Hematopoietic multipotent progenitor cell treated with erythropoietin and hydrocortisone succinate and interleukin-3 and kit ligand, for 17 days (in vitro differentiated cells): ENCODE results near the gene TNFRSF4.

ENCODE experiments used
- DNase-seq: peaks from one replicate; pipeline ENCODE4 v3.0.0-alpha.2; 2015; ENCODE audit warnings: low spot score

TNFRSF4 gene

DNA sequence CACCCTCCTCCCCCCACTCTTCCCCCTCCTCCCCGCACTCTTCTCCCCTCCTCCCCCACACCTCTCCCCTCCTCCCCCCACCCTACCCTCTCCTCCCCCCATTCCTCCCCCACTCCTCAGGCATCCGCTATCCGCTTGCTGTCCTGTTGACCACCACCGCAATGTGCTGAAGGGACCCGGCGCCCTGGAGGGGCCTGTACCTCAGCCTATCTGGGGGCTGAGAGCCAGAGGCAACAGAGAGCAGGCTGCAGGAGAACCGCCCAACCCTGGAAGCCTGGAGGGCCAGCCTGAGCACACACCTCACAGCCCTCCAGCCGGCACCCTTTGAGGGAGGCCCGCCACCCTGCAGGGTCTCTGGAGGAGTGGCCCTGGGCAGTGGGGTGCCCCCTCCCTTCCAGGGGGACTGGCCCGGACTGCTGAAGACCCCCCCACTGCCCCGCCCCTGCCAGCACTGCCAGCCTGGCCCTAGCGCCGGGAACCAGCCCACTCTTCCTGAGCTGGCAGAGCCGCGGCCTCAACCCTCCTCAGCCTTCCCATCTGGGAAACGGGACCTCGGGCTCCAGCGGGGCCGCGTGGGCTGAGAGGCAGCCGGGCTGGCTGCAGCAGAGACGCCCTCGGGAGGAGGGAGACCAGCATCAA, 31.3 kb upstream of the TNFRSF4 start:
- no peak for DNase-seq

DNA sequence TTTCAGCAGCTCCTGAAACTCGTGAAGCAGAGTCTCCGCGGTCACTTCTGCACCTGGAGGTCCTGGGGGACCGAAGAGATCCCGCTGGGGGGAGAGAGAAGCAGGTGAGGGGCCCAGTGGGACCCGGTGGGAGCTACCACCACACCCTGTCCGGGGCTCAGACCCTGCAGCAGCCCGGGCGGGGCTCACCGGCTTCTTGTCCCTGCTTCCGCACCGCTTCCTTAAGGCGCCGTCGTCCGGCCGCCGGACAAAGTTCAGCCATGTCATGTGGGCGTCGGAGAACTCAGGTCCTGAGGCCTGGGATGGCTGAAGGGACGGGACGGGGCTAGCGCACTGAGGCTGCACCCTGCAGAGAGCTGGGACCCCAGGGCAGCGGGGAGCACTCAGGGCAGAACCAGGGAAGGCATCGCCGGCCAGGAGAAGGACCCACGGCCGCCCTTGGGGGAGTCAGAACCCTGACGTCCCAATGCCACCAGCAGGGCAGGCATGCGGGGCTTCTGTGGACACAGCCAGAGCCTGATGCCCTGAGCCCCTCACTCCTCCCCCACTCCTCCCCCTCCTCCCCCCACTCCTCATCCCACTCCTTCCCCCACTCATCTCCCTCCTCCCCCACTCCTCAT, 30.3 kb upstream of the TNFRSF4 start:
- DNase-seq, result no peak

DNA sequence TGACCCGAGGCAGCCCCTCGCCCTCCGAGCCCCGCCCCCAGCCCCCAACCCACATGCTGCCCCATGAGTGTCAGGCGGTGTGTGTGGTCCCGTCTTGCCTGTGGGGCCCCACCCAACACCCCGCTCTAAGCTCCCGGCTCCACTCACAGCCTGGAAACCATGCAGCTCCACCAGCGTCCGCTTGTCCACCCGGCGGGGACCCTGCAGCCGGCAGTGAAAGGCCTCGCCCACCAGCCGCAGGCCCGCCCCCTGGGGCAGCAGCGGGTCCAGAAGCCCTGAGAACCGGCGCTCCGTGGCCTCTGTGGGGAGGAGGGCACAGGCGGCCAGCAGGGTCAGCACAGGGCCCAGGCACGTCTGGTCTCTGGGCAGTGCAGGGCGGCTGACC, 29.8 kb upstream of the TNFRSF4 start:
- no peak for DNase-seq

DNA sequence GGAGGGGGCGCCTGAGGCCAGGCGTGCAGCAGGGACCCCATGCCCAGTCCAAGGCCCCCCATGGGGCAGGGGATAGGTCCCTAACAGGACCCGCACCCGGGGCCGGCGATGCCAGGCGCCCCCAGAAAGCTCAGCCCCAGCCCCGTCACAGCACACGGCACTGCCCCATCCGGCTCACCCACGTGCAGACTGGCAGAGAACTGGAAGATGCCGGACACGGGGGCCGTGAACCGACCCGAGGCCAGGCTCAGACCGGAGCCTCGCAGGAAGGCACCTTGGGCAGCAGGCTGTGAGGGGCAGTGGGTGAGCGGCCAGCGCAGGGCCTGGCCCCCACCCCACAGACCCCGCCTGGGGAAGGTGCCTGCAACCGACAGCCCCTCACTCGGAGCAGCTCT, 29.3 kb upstream of the TNFRSF4 start:
- DNase-seq, result no peak

DNA sequence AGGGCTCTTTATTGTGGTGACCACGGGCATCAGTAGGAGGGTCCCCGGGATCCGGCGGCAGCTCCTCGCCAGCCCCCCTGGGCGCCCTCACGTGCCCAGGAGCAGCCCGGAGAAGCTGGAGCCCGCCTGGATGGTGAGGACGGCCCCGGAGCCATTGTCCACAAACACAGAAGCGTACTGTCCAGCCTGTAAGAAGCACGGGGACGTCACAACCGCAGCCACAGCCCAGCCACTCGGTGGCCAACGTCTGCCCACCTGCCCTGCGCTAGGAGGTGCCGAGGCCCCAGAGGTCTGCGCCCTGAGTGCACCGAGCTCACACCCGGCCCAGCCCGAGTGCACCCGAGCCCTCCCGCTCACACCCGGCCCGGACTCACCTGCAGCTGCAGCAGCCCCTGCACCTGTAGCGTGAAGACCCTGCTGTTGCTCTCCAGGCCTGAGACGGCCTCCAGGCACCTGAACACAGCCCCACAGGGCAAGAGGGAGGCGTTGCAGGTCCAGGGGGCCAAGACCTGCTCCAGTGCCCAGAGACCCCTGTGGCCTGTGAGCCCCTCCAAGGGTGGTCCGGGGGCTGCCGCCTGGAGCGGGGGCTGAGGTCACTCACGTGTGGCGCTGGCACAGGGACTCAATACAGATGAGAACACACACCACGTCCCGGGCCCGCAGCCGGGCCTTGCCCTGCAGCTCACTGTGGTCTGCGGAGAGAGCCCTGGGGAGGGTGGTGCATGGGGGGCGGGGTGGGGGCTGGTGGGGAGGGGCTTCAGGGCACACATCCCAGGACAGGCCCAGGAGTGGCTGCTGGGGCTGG, 28.7 kb upstream of the TNFRSF4 start:
- DNase-seq, result no peak

DNA sequence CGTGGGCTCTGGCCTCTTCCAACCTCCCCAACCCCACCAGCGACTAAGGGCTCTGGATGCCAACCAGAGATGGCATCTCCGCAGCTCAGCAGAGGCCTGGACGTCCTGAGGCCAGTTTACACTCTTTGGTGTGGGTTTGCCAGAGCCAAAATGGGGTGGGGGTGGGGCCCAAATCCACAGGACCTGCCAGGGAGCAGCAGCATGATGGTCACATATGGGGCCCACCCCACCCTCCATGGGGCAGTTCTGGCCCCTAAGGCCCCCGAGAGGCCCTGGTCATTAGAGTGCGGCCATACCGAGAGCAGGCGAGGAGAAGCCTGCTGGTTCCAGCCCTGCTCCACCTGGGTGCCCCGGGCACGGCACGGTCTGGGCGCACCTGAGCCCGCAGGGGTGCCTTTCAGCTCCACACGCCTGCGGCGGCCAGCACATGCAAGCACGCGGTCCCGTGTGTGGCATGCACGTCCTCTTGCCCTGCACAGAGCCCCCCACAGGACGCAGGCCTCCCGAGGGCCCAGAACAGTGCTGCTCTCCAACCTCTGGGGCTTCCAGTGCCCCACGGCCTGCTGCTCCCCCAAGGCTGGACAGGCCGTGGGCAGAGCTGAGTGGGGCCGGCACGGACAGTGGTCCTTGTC, 27.8 kb upstream of the TNFRSF4 start:
- no peak for DNase-seq

DNA sequence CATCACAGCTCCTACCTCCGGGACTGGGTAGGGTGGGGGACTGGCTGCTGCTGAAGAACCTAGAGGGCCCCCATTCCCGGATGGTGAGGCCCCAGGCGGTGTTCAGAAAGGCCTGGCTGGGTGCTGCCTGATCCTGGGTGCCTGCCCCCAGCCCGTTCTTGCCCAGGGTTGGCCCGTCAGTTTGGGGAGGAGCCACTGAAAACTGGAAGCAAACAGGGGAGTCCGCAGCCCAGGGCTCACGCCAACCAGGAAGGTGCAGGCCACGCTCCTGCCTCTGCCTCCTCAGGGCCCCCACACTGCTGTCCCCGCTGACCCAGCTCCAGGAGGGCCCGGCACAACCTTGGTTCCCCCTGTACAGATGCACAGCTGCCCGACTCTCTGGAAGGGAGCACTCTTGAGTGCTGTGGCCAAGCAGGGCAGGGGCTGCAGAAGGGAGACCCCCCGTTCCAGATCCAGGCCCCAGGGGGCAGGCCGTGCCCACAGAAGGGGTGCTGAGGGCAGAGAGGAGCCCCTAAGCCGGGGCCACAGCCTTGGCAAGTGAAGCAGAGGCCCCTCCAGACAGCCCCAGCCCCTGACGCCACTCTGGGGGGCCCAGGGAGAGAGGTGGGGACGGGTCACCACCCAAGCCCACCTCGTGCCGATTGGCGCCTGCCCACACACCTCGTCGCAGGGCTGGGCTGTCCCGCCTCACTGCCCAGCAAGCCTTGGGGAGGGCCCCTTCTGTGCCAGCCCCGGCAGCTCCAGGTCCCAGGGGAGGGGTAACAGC, 27.1 kb upstream of the TNFRSF4 start:
- no peak for DNase-seq

DNA sequence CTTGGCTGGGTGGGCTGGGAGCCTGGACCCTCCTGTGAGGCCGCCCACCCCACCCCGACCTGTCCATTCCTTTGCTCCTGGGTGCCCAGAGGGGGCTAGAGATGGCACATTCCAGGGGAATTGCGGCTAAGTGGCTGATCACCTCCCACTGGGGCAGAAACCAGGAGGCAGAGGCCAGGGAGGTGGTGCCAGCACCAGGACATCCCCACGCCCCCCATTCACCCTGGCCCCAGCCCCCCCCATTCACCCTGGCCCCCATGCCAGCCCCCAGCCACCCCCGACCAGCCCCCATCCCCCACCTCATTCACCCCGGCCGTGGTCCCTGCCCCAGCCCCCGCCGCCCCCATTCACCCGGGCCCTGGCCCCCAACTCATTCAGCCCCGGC, 26.4 kb upstream of the TNFRSF4 start:
- DNase-seq, result no peak

DNA sequence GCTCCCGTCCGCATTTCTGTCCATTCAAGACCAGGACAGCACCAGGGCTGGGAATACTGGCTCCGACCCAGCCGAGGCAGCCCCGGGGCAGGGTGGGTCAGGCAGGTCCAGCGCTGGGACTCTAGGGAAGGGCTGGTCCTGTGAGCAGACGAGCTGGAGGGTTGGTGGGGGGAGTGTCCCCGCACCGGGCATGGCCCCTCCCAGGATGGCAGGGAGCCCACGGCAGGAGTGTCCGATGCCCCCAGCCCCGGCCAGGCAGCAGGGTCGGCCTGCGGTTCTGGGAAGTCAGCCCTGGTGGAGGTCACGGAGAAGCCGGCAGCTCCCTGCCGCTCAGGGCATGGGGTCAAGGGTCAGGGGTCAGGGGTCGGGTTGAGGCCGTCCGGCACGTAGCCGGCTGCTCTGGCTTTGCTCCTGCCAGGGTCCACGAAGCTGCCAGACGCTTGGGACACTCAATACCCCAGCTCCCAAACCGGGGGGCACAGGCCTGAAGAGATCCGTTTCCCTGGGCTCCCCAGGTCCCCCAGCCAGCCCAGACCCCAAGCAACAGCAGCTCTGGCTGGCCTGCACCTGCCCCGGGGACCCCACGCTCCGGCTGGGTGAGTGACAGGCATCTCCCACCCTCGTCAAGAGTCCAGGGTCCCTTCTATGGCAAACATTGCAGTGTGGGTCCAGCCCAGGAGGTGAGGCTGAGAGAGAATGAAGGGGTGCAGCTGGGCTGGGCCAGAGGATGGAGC, 25.8 kb upstream of the TNFRSF4 start:
- no peak for DNase-seq

DNA sequence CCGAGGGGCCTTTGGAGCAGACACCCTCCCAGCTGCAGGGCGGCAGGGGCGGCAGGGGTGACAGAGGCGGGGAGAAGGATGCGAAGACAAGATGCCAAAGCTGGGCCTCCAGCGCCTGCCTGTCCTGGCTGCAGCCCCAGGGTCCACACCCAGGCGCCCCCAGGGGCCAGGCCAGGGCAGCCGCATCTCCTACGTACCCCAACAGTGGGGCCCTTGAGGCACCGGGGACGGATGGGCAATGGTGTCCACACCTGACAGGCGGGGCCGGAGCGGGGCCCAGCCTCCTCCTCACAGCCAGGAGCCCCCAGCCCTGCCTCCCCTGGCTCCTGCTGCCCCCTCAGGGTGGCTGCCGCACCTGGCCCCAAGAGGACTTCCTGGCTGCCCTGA, 25.3 kb upstream of the TNFRSF4 start:
- no peak for DNase-seq

DNA sequence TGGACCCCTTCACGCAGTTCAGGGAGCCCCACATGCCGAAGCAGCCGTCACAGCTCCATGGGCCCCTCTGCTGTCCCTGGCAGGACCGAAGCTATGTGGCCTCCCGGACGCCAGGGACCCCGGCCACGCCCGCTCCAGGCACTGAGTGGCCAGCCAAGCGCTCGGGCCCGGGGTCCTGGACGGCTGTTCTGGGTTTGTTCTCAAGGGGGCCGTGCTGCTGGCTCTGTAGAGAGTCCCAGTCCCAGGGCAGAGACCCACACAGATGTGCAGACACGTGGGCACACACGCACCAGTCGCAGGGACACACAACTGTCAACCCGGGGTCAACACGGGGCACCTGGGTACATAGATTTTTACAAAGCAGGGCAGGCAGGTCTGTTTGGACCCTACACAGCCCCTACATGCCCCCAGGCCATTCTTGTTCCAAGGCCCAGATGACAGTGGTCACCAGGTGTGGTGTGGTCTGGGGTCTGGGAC, 24.8 kb upstream of the TNFRSF4 start:
- no peak for DNase-seq

DNA sequence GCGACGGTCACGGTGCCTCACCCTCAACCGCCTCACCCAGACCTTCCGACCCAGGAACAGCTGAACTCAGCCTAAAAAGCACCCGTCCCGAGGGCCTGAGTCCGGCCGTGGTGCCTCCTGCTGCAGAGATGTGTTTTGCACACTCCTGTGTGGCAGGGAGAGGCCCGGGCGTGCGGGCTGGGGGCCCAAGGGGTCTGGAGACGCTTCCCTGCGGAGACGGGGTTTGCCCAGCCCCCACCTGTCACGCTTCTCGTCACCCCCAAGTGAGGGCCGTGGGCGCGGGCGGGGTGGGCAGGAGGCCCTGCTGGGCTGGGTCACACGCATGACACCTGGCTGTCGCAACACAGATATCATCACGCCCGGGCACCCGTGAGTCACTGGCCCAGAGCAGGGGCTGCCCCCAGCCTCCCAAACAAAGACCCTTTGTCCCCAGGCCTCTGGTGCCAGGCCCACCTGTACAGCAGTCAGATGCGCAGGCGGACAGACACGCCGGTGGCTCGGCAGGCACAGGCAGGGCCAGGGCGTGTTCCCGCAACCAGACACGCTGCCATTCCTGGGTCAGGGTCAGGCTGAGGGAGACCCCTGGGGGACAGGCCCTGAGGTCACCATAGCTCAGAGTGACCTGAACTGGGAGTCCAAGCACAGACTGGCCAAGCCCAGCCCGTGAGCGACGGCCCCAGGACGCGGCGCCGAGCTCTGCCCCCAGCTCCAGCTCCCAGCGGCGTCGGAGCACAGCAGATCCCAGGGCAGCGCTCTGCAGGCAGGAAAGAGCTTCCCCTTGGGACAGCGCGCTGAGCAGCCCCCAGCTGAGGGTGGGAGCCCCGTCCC, 24.1 kb upstream of the TNFRSF4 start:
- DNase-seq, result no peak

DNA sequence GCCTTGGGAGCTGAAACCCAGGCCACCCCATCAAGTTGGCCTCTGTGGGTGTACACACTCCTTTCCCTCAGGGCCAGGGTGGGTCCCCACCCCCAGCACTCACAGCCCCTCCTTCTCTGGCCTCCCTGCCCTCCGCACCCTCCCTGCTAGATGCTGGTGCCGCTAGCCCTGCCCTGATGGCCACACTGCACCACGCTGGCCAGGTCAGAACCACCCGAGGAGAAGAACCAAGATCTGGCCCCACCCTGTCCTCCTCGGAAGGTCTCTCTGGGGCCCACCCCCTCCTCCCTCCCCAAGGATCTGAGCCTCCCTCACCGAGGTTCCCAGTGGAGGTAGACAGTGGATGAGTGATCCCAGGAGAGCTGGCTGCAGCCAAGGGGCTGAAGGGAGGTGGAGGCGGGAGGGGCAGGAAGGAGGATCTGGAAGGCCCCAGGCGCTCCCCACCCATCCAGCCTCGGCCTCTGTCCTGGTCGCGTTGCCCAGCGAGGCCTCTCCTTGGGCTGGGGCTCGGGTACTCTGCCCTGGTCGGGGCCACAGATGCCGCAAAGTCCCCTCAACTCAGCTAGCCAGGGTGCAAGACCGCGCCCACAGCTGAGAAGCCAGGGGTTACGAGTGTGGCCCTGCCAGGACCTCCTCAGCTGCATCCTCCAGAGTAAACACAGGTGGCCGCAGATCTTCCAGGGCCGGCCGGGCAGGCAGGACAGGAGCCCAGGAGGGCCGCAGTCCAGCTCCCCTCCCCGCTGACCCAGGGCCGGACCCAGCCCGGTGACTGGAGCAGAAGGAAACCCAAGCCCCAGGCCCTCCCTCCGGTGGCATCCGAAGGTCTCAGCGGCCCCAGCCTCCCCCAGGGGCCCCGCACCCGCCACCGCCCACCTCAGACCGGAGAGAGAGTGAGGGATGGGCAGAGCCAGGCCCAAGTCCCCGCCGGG, 23.3 kb upstream of the TNFRSF4 start:
- DNase-seq, result no peak

DNA sequence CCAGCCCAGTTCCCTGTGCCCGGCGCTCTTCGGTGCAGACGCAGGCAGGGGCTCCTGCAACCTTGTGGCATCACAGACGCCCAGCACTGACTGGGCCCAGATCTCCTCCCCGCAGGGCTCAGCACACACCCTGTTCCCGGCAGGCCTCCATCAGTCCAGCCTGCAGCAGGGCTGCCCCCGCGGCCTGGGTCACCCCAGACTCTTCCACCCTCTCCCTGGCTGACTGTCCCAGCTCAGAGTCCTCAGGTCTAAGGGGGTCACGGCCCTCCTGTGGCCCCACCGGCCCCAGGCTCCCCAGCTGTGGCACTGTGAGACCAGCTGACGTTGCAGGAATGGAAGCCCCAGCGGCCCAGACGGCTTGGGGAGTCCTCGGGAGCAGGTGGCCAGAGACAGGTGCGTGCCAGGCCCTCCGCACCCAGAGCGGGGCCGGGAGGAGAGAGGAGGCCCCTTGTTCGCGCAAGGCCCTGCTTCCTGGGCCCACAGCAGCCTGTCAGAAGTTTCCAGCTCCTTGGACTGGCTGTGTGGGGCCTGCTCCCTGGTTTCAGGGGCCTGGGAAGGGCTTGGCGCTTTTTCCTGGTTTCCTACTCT, 22.3 kb upstream of the TNFRSF4 start:
- DNase-seq, result no peak

DNA sequence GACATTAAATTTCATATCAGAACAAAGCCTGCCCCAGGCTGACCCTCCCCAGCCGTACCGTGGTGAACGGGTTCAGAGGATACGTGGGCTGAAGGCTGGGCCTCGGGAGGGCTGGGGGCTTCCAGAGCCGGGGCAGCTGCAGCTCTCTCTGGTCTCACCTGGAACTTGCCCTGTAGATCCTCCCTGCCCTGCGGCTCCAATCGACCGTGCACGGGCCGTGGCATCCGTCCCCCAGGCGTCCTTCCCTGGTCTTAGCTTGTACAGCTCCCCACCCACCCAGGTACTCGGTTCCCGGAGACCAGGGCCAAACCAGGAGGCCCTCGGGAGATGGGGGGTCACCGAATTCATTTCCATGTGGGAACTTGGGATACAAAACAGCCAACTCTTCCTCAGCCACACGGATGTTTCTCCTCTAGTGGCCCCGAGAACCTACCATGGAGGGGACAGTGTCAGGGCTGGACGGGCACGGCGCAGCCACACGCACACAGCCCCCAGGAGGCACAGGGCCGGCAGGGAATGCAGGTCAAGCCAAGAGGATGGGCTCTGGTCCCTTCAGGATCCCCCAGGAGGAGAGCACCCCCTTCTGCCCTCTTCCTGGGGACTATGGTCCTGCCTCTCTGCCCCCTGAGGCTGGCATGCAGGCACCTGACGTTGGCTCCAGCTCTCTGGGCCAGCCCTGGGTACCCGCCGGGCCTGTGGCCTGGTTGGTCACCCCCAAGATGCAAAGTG, 21.2 kb upstream of the TNFRSF4 start:
- no peak for DNase-seq

DNA sequence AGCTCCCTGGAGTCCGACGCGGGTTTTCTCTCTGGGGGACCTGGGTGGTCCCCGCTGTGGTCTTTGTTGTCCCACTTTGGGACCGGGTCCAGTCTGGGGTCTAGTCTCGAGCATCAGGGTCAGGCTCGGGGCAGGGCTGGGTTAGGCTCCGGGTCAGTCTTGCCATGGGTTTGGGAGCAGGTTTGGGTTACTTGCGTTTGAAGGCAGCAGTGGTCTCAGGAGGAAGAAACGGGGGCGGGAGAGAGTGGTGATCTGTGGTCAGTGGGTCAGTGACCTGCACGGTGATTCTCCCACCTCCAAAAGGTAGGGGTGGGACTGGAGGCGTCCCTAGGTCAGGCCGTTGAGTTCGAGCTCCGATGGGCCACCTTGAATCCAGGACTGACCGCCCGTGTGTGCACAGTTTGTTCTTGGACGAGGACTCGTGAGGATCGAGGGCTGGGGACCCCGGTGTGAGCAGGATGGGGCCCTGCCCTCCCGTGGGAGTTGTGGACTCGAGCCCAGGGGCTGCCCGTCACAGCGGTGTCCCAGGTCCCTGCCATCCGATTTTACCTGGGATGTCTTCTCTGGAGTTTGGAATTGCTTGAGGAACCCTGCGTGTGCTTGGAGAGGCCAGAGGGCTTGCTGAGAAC, 20.3 kb upstream of the TNFRSF4 start:
- DNase-seq, result no peak

DNA sequence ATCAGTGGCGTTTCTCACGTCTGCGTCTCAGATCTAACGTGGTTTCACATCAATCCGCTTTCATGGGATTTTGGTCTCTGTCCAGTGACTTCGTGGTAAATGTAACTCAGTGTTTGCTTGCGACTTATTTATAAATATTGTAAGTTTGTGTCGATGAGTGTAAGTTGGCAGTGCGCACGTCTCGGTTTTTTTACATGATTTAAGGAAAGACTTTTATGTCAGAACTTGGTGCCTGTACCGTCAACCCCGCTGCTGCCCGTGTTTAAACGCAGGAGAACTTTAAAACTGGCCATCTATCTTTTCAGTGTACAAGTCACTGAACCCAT, 19.6 kb upstream of the TNFRSF4 start:
- no peak for DNase-seq
